ENCODE measurements around the gene FAM72D.
"Not testable (repeated sequence)": the region's sequence is repeated elsewhere in the genome, so short reads cannot be mapped to it uniquely, and the experiment has no call there.

The FAM72D gene

DNA sequence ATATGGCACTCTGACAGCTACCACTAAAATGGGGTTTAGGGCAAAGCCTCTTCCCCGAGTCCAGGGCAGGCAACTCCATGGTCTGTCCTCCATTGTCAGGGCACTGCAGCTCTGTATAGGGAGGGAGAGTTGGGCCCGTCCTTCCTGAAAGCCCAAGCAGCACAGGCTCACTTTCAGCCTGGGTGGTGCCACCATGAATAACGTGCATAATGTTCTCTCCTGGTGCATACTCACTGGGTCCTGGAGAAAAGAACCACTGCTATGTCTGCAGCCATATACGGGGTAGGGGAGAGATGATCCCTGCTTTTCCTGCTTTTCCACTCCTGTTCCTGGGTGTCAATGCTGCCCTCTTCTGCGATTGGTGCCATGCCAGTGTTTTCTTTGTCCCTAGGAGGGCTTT is 60.1 kb downstream of the FAM72D start:
- DNase-seq, result not testable (repeated sequence)

DNA sequence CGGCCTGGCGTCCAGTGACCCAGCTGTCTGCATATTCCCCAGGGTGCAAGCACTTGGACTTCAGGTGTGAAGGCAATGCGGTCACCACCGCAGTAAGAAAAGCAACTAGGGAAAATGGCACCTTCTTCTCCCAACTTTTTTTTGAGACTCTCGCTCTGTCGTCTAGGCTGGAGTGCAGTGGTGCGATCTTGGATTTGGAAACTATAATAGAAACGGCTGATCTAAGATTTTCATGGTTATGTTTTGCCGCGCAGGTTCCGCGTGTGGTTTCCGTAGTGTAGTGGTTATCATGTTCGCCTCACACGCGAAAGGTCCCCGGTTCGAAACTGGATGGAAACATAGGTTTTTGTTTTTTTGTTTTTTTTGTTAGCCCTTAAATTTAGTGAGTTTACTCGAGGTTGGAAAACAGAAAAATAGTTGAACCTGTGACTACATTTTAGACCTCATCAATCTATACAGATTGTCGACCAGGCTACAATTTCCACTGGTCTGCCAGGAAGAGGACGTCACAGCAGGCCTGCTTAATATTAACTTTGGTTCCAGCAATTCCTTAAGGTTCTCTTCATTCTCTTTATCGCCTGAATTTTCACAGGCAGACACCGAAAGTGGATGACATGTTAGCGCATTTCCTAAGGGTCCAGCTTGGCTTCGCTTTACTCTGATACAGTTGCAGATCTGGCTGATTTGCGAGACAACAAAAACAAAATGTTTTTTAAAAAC is 61.3 kb downstream of the FAM72D start:
- DNase-seq, result peak; percentile 53

DNA sequence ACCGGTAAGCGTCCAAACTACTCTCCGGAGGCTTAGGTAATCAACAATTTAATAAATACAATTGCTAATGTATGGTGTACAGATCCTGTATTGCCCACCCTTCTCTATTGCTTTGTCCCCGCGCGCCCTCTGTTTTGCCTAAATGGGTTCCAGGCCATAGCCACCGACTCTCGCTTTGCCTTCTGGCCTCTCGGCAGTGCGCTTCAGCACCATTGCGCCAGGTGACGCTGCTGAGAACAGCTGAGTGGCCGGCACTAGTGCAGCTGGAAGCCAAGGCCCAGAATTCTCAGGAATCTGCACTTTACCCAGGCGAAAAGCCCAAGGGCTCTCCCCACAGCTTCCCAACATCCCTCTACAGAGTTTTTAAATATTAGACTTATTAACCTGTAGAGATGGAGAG is 61.9 kb downstream of the FAM72D start:
- not testable (repeated sequence) for DNase-seq

DNA sequence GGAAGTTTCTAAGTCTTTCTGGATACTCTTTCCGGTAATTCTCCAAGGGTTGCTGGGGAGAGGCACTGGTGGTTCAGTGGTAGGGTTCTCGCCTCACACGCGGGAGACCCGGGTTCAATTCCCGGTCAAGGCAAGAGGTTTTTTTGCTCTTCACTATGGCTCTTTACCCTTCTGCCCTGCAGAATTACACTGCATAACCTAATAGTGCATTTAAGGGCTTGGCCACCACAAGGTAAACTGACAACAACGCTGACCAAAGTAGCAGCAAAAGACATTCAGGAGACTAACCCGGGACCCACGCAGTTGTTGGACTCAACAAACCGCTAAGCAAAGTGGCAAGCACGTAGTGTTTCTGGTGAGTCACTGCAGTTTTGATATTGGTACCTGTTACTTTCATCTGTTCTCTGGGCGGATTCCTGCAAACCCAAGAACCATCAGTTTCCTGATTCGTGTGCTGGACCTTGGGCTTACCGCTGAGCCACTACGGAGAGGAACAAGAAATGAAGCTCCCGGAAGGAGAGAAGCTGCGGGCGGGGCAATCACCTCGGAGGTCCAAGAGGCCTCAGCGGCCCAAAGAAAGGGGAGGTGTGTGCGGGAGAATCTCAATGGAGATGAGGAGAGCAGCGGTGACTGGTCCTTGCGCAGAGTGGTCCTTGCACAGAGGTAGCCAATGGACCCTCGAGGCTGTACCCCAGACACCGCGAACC is 65.4 kb downstream of the FAM72D start:
- not testable (repeated sequence) for DNase-seq
